DLD1 (cell line): ENCODE measurements around the gene RIPOR1.

Source experiments
- in situ Hi-C: cut with HindIII; loops from 2 replicates; pipeline ENCODE4 v1.10.0; 2017; ENCODE audit warnings: low sequenced_read_pairs

Gene RIPOR1

DNA sequence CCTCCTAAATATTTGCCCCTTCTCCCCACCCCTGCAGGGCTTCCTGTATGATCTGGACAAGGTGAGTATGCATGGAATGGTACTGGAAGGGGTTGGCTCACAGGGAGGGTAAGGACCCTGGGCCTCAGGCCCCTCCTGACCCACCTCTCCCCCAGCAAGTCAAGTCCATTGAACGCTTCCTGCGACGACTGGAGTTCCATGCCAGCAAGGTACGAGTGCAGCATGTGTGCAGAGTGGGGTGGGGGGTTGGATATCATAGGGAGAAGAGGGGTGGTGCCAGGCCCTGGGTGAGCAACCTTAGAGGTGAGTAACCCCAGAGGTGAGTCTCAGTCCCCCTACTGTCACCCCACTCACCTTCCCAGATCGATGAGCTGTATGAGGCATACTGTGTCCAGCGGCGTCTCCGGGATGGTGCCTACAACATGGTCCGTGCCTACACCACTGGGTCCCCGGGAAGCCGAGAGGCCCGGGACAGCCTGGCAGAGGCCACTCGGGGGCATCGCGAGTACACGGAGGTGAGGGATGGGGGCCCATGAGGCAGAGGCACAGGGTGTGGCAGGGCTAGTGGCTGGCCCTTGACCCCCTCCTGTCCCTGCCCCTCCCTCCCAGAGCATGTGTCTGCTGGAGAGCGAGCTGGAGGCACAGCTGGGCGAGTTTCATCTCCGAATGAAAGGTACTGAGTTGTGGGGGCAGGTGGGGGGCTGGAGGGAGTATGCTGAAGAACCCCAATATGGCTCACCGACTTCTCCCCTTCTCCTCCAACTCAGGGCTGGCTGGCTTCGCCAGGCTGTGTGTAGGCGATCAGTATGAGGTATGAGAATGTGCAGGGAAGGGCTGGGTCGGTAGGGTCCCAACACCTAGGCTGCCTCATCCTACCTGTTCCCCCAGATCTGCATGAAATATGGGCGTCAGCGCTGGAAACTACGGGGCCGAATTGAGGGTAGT is 11.3 kb downstream of the RIPOR1 start:
- in situ Hi-C loops, result no loop called here

DNA sequence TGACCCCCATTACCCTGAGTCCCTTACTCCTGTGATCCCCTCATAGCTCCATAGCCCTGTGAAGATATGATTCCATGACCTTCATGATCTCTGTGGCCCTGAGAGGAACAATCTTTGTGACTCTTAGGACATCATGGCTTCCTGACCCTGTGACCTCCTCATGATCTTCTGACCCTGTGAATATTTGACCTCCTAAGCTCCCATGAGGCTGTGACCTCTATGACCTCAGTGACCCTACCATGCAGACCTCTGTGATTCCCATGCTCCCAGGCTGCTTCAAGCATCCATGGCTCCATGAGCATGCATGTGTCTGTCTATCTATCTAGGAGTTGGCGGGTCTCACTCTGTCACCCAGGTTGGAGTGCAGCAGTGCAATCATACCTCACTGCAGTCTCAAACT is 12.1 kb downstream of the RIPOR1 start:
- in situ Hi-C loops, result no loop called here

DNA sequence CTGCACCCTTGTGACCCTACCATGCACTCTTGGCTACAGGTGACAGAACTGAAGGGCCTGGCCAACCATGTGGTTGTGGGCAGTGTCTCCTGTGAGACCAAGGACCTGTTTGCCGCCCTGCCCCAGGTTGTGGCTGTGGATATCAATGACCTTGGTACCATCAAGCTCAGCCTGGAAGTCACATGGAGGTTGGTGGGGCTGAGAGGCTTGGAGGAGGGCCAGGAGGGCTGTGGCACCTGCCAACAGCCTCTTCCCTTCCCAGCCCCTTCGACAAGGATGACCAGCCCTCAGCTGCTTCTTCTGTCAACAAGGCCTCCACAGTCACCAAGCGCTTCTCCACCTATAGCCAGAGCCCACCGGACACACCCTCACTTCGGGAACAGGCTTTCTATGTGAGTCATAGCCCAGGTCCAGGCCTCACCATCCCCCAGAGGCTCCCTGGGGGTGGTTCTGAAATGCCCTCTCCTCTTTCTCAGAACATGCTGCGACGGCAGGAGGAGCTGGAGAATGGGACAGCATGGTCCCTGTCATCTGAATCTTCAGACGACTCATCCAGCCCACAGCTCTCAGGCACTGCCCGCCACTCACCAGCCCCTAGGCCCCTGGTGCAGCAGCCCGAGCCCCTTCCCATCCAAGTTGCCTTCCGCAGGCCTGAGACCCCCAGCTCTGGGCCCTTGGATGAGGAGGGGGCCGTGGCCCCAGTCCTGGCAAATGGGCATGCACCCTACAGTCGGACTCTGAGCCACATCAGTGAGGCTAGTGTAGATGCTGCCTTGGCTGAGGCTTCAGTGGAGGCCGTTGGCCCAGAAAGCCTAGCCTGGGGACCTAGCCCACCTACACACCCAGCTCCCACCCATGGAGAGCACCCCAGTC is 13.0 kb downstream of the RIPOR1 start:
- in situ Hi-C loops, result no loop called here

DNA sequence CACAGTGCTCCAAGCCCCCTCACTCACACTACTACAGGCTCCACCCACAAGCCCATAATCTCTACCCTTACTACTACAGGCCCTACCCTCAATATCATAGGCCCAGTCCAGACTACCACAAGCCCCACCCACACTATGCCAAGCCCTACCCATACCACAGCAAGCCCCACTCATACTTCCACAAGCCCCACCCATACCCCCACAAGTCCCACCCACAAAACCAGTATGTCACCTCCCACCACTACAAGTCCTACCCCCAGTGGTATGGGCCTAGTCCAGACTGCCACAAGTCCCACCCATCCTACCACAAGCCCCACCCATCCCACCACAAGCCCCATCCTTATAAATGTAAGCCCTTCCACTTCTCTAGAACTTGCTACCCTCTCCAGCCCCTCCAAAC is 13.8 kb downstream of the RIPOR1 start:
- in situ Hi-C loops, result no loop called here

DNA sequence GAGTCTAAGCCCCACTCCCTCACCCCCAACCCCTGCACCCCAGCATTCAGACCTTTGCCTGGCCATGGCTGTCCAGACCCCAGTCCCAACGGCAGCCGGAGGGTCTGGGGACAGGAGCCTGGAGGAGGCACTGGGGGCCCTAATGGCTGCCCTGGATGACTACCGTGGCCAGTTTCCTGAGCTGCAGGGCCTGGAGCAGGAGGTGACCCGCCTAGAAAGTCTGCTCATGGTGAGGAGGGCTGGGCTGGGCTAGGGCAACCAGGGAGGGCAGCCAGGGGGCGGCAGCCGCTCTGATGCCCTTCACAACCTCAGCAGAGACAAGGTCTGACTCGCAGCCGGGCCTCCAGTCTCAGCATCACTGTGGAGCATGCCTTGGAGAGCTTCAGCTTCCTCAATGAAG is 14.4 kb downstream of the RIPOR1 start:
- in situ Hi-C loops, result no loop called here

DNA sequence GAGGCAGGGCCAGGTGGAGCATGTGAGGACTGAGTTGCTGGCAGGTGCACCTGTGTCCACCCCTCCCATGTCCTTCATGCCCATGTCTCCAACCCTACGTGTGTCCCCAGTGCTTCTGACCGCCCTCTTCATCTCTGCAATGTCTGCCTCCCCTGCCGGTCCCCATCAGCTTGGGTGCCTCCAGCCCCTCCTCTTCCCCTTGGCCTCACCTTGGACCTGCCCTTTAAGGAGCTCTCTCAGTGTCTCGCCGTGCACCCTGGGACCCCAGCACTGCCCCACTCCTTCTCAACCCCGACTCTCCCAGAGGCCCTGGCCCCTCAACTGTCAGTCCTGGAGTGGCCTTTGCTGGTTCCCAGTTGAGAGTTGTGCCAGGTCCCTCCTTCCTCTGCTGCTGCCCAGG is 15.0 kb downstream of the RIPOR1 start:
- in situ Hi-C loops, result no loop called here

DNA sequence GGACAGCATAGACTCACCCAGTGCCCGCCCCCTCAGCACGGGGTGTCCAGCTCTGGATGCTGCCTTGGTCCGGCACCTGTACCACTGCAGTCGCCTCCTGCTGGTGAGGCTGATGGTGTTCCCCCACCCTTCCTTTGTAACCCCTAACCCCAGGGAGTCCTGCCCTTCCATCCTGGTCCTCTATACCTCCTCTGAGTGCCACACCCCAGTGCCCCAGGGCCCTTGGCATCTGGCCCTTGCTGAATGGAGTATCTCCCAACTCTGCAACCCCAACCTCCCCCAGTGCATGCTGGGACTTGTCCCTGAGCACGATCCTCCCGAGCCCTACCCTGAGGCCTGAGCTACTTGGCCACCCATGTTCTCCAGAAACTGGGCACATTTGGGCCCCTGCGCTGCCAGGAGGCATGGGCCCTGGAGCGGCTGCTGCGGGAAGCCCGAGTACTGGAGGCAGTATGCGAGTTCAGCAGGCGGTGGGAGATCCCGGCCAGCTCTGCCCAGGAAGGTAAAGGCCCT is 15.8 kb downstream of the RIPOR1 start:
- in situ Hi-C loops, result no loop called here

DNA sequence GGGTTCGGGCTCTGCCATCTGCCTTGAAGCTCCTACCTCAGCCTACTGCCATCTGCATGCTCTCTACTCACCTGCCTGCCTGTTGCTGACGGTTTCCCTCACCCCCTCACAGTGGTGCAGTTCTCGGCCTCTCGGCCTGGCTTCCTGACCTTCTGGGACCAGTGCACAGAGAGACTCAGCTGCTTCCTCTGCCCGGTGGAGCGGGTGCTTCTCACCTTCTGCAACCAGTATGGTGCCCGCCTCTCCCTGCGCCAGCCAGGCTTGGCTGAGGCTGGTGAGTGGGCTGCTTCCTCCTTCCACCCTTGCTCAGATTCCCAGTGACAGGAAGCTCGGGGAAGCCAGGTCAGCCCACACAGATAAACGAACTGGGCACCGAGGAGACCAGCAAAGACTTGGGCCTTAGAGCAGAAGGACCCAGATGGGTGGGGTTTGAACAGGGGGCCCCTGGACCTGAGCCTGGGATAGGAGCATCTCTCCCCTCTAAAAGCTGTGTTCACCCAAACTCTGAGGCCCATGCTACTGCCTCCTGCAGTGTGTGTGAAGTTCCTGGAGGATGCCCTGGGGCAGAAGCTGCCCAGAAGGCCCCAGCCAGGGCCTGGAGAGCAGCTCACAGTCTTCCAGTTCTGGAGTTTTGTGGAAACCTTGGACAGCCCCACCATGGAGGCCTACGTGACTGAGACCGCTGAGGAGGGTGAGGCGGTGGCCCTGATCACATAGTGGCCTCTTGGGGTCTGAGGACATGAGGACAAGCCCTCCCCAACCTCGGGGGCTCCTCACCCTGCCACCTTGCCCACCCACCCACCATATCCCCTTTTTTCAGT is 16.4 kb downstream of the RIPOR1 start:
- in situ Hi-C loops, result no loop called here

DNA sequence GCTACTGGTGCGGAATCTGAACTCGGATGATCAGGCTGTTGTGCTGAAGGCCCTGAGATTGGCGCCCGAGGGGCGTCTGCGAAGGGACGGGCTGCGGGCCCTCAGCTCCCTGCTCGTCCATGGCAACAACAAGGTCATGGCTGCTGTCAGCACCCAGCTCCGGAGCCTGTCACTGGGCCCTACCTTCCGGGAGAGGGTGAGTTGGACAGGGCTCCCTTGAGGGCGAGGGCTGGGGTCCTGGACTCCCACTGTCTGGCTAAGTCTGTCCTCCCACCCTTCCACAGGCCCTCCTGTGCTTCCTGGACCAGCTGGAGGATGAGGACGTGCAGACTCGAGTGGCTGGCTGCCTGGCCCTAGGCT is 17.0 kb downstream of the RIPOR1 start:
- in situ Hi-C loops, result no loop called here

DNA sequence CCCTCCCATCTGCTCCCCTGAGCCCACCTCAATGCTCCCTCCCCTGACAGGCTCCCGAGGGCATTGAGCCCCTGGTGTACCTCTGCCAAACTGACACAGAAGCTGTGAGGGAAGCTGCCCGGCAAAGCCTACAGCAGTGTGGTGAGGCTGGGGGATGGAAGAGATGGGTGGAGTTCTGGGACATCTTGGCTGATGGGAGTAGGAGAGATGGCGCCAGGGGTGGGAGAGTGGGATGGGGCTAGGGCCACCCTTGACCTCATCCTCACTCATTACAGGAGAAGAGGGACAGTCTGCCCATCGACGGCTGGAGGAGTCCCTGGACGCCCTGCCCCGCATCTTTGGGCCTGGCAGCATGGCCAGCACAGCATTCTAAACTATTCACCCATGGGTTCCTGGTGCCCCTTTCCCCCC is 17.5 kb downstream of the RIPOR1 start:
- in situ Hi-C loops, result no loop called here

DNA sequence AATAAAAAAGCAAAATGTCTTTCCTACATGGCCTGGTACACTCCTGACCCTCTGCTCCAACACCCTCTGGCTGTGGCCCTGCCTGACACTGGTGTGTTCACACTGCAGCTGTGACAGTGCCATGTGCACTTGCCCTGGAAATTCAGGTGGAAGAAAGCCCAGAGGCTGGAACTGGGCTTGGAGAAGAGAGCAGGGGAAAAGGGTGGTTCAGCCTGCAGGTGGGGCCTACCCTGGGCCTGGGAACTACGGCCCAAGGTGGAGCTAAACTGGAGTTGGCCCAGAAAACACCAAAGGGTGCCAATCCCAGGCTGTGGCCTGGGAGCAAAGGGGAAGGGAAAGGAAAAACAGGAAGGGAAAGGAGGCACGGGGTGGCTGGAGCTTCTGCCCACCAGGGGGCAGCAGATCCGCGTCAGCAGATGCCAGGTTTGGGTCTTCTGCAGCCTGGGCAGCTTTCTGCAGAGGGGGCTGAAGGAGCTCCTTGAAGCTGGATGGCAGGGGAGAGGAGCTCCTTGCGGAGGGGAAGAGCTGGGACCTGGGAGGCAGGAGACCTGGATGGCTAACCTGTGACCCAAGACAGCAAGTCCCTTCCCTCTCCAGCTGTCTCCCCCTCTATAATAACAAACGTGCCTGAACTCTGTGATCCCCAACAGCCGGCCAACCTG is 18.3 kb downstream of the RIPOR1 start:
- in situ Hi-C loops, result no loop called here

DNA sequence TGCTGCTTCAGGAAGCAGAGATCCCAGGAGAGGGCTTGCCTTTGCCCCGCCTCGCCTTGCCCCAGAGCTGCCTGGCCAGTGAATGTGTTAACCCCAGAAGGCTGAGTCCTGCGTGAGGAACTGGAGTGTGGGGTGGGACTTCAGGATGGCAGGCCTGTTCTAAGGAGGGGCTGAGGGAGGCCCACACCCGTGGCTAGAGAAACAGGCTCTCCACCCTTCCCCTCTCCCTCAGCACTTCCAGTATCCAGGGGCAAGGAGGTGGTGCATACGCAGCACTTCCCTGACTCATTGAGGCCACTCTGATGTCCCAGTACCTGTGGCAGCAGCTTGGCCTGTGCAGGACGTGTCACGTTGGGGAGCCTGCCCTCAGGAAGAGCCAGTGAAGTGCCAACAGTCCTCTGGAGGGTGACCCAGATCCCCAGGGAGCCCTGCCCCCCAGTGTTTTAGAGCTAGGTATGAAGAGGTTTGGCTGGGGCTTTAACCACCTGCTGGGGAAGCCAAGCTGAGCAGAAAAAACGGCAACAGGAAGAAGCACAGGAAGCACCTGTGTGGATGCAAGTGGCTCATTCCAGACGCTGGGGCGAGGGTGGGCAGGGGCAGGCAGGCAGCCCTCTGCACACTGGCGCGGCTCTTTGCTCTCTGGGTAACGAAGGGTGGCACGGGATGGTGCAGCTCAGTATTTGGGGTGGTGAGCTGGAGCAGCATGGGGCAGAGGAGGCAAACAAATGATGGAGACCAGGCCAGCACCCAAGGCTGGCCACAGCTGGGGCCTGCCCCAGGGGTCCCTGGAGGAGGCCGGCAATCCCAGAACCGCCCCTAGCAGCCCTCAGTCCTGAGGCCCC is 19.0 kb downstream of the RIPOR1 start:
- in situ Hi-C loops, result no loop called here

DNA sequence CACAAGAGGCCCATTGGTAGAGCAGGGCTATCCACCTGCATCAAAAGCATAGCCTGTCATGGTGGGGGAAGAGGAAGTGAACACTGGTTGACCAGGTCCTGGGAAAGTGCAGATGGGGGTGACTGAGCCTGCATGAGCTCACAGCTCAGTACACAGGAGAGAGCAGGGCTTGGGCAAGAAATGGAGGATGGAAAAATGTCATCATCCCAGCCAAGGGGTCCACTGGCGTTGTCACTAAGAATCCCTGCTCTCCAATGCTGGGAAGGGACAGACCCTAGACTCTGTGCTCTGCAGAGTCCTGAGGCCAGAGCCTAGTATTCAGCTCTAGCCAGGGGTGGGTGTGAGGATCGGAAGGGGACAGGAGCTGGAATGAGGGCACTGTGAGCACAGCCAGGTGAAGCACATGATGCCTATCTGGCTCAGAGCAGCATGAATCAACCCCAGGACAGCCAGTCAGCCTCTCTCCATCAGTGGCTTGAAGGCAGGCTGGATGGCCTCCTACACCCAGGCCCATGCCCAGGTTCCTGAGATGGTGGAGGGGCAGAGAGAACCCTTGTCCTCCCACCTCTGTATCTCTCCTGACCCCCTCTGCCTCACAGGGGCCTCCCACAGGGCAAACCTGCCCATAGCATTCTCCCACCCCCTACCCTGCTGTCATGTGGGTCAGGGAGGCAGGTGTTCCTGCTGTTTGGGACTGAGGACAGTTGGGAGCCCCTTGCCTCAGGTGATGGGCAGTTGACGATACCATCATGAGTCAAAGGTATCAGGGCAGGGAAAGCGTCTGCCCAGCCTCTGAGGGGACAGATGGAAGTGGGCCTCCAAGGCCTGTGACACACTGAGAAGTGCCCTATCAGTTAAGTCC is 19.9 kb downstream of the RIPOR1 start:
- in situ Hi-C loops, result no loop called here

DNA sequence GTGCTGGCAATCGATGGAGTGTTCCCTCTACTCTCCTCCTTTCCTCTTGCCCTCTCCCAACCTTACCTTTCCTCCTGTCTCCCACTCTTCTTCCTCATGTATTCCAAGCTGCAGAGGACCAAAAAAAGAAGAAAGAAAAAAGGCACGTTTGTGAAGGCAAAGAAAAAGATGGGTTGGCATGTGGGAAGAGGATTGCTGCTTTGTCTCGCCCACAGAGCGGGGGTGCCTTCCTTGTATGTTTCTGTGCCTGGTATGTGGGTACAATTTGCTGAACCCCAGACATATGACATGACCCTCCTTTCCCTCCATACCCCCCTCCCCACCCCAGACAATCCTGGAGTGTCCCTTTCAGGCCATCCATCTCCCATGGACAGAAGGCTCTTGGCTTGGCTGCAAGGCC is 20.6 kb downstream of the RIPOR1 start:
- in situ Hi-C loops, result no loop called here

DNA sequence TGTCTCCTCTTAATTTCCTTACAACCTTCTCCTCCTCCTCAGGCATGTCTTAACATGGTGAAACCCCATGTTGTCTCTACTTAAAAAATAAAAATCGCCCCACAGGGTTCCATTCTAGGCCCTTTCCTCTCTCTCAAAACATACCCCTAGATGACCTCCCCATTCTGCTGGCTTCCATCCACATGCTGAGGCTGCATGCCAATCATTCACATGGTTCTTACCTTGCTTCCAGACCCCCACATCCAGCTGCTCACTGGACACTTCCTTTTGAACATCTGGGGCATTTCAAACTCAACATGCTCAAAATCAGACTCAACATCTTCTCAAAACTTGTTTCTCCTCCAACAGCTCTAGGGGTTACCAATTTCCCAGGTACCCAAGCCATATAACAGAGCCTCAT is 21.3 kb downstream of the RIPOR1 start:
- in situ Hi-C loops, result no loop called here

DNA sequence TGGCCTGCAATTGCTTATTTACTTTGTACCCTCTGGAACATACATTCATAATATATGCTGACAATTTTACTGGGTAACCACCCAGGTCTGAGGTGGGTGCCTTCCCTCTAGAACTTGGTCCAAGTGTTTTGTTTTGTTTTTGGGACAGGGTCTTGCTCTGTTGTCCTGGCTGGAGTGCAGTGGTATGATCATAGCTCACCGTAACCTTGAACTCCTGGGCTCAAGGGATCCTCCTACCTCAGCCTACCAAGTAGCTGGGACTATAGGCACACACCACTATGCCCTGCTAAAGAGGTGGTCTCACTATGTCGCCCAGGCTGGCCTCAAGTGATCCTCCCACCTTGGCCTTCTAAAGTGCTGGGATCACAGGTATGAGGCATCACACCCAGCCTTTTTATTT is 22.5 kb downstream of the RIPOR1 start:
- in situ Hi-C loops, result no loop called here

DNA sequence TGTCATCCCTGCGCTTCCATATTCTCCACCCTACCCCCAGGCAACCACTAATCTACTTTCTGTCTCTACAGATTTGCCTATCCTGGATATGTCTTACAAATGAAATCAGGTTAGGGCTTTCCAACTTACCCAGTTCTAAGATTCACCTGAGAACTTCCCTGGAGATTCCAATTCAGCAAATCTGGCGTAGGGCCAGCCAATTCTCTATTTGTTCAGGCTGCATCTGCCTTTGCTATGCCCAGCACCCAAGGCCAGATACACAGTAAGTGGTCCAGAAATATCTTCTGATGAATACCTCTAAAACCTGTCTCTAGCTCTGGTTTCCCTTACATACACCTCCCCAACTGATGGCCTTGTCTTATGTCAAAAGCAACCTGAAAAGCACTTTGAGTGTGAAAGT is 23.3 kb downstream of the RIPOR1 start:
- in situ Hi-C loops, result no loop called here

DNA sequence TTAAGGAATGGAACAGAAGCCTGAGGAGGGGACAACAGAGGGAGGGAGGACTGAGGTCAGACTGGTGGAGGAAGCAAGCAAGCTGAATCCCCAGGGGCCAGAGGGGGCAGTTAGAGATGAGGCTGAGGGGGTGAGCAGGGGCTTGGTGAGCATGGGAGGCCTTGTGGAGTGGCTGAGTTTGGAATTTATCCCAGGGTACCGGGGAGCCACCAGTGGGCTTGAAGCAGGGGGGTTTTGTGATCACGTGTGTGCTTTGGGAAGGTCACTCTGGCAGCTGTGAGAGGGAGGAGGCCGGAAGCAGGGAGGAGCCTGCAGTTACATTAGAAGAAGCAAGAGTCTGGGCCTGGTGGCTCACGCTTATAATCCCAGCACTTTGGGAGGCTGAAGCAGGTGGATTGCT is 23.8 kb downstream of the RIPOR1 start:
- in situ Hi-C loops, result no loop called here

DNA sequence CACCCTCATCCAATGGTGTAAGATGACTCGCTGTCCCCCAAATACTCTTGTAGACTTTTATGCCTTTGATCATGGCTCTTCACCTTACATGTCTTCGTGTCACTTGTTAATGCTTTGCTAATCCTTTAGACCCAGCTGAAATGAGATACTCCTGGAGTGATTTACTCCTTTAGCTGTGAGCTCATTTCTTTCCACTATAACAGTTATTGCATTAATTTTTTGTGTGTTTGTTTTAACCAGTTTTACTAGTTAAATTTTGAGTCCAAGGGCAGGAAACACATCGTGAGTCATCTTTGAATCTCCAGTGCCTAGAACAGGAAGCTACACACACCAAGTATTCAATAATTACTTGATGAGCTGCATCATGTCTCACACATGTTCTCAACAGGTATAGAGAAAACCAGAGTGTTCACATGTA is 27.2 kb downstream of the RIPOR1 start:
- in situ Hi-C loops, result no loop called here
